Loucy (cell line): Measurements from ENCODE around the gene STXBP4.
A peak's percentile ranks its signal among the peaks of the same experiment; 100 is the strongest.

Experiments
- H2AFZ ChIP-seq: fragments of 200-600 bp; sonication (generic); 2 replicates; pipeline ENCODE4 v1.6.0; 2016; ENCODE audit warnings: antibody characterized with exemption, mild to moderate bottlenecking, low read length, moderate library complexity
- H3F3A ChIP-seq: fragments of 200-600 bp; 2 replicates; pipeline ENCODE4 v1.6.0; 2016; ENCODE audit warnings: antibody characterized with exemption, low read depth, mild to moderate bottlenecking
- H3K27me3 ChIP-seq: fragments of 200-600 bp; sonication (generic); 2 replicates; pipeline ENCODE4 v1.6.1; 2014; ENCODE audit warnings: low read length, mild to moderate bottlenecking; ENCODE audit not compliant: insufficient read depth, poor library complexity, severe bottlenecking
- H3K36me3 ChIP-seq: fragments of 200-600 bp; sonication (generic); 2 replicates; pipeline ENCODE4 v1.6.1; 2016; ENCODE audit warnings: low read length; ENCODE audit not compliant: insufficient read depth
- H3K4me1 ChIP-seq: fragments of 200-600 bp; sonication (generic); 2 replicates; pipeline ENCODE4 v1.5.1; 2014; ENCODE audit warnings: low read length, mild to moderate bottlenecking; ENCODE audit not compliant: insufficient read depth, poor library complexity, severe bottlenecking
- H3K4me2 ChIP-seq: fragments of 200-600 bp; sonication (generic); 2 replicates; pipeline ENCODE4 v1.6.0; 2014; ENCODE audit warnings: antibody characterized with exemption, low read length, low read depth, mild to moderate bottlenecking; ENCODE audit not compliant: poor library complexity, severe bottlenecking
- H3K4me3 ChIP-seq: fragments of 200-600 bp; sonication (generic); 2 replicates; pipeline ENCODE4 v1.5.1; 2014; ENCODE audit warnings: low read length, mild to moderate bottlenecking, mixed read lengths; ENCODE audit not compliant: poor library complexity, severe bottlenecking
- H3K79me2 ChIP-seq: fragments of 200-600 bp; sonication (generic); 2 replicates; pipeline ENCODE4 v1.6.1; 2014; ENCODE audit warnings: low read length; ENCODE audit not compliant: insufficient read depth
- H3K9ac ChIP-seq: fragments of 200-600 bp; sonication (generic); 2 replicates; pipeline ENCODE4 v1.6.0; 2014; ENCODE audit warnings: mild to moderate bottlenecking, low read depth, low read length, moderate library complexity; ENCODE audit not compliant: poor library complexity, severe bottlenecking
- H3K9me2 ChIP-seq: fragments of 200-600 bp; sonication (generic); replicated peaks from 2 replicates; pipeline ENCODE4 v1.6.1; 2016; ENCODE audit warnings: low read depth, low read length, mixed read lengths
- H3K9me3 ChIP-seq: fragments of 200-600 bp; sonication (generic); 2 replicates; pipeline ENCODE4 v1.6.1; 2014; ENCODE audit warnings: mild to moderate bottlenecking, antibody characterized with exemption, low read length, low read depth; ENCODE audit not compliant: insufficient read depth
- H4K20me1 ChIP-seq: fragments of 200-600 bp; sonication (generic); 2 replicates; pipeline ENCODE4 v1.6.0; 2014; ENCODE audit warnings: antibody characterized with exemption, low read length, mild to moderate bottlenecking; ENCODE audit not compliant: insufficient read depth, poor library complexity, severe bottlenecking
- CTCF ChIP-seq: fragments of 200-600 bp; sonication (generic); conservative IDR thresholded peaks from 2 replicates; pipeline ENCODE4 v1.5.1; 2014; ENCODE audit warnings: mild to moderate bottlenecking, antibody characterized with exemption, low read length
- EZH2phosphoT487 ChIP-seq: fragments of 200-600 bp; IDR thresholded peaks from 2 replicates; pipeline ENCODE4 v1.6.1; 2018; ENCODE audit warnings: antibody characterized with exemption, mild to moderate bottlenecking, moderate library complexity, borderline replicate concordance

STXBP4 gene

GRCh38 chr17:55038291-55038690, 69.7 kb downstream of the STXBP4 start:
- Histone ChIP-seq H4K20me1 (no peaks in the 10 kb centered on the region), H3K79me2 (no peaks in the 10 kb centered on the region), H3K4me3 (no peak overlapping the region), H3K9ac (no peak overlapping the region), H3K36me3 (no peaks in the 10 kb centered on the region; the same call in 1 of the 2 replicates), H2AFZ (no peak overlapping the region), H3F3A (no peaks in the 10 kb centered on the region), H3K9me3 (no peaks in the 10 kb centered on the region), H3K27me3 (no peaks in the 10 kb centered on the region), H3K9me2 (no peaks in the 10 kb centered on the region), H3K4me1 (peaks cover 4% of the 10 kb centered on the region), H3K4me2 (no peak overlapping the region)
- no peak for TF ChIP-seq EZH2phosphoT487
- TF ChIP-seq CTCF: no peak

- Histone ChIP-seq H4K20me1 (no peaks in the 10 kb centered on the region), H3K9me2 (no peaks in the 10 kb centered on the region)
These were observed 72.0 kb downstream of the STXBP4 start for GRCh38 chr17:55040611-55041010.

GRCh38 chr17:55053855-55054254, 85.3 kb downstream of the STXBP4 start:
- Histone ChIP-seq H3K36me3 (no peaks in the 10 kb centered on the region), H3K4me3 (no peak overlapping the region), H4K20me1 (no peaks in the 10 kb centered on the region), H2AFZ (no peak overlapping the region), H3F3A (no peaks in the 10 kb centered on the region; the same call in 1 of the 2 replicates), H3K9me2 (no peaks in the 10 kb centered on the region), H3K79me2 (no peaks in the 10 kb centered on the region), H3K9ac (no peak overlapping the region), H3K27me3 (no peaks in the 10 kb centered on the region), H3K4me2 (no peak overlapping the region), H3K9me3 (no peaks in the 10 kb centered on the region), H3K4me1 (peaks cover 6% of the 10 kb centered on the region)
- TF ChIP-seq EZH2phosphoT487 (no peak), CTCF (peak; percentile 74)

More at GRCh38 chr17:55040611-55041010, 72.0 kb downstream of the STXBP4 start:
- Histone ChIP-seq H3K79me2 (no peaks in the 10 kb centered on the region), H3K27me3 (no peaks in the 10 kb centered on the region), H3K9me3 (no peaks in the 10 kb centered on the region), H3F3A (no peaks in the 10 kb centered on the region), H3K9ac (no peak overlapping the region), H3K4me3 (no peak overlapping the region), H3K4me2 (no peak overlapping the region), H3K36me3 (no peaks in the 10 kb centered on the region), H2AFZ (no peak overlapping the region), H3K4me1 (peaks cover 4% of the 10 kb centered on the region)
- TF ChIP-seq EZH2phosphoT487 (no peak), CTCF (no peak)
